Hypothalamus (tissue), 51 donors: Measurements from ENCODE around the gene NDE1.
"Not testable (repeated sequence)": the region's sequence is repeated elsewhere in the genome, so short reads cannot be mapped to it uniquely, and the experiment has no call there.

Experiments
- DNase-seq, 51 donors: peaks; one replicate each; lab custom pipeline; 2025; lab: John Stamatoyannopoulos, UW

NDE1 gene

DNA sequence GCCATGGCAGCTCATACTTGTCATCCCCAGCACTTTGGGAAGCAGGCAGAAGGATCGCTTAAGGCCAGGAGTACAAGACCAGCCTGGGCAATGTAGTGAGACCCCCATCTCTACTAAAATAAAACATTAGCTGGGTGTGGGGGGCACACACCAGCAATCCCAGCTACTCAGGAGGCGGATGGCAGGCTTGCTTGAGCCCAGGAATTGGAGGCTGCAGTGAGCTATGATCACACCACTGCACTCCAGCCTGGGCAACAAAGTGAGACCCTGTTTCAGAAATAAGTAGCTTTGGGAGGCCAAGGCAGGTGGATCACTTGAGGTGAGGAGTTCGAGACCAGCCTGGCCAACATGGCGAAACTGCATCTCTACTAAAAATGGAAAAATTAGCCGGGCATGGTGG, 77.7 kb downstream of the NDE1 start:
- not testable (repeated sequence) for DNase-seq

DNA sequence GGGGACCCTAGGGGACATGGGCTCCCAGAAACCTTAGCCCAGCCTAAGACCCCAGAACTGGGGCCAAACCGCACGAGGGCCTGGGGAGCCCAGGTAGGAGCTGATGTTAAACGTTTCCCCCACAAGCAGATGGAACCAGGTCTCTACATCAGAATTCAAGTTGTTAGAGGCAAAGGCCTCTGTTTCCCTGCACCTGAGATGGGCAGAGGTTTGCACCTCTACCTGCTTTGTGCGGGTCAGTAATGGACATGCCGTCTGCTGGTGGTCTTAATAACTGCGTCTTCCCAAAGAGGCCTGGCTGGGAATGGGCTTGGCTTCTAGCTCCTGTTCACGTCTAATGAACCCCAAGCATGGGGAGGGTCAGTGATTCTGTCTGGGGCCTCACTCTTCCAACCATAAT, 79.1 kb downstream of the NDE1 start:
- DNase-seq, result no peak

DNA sequence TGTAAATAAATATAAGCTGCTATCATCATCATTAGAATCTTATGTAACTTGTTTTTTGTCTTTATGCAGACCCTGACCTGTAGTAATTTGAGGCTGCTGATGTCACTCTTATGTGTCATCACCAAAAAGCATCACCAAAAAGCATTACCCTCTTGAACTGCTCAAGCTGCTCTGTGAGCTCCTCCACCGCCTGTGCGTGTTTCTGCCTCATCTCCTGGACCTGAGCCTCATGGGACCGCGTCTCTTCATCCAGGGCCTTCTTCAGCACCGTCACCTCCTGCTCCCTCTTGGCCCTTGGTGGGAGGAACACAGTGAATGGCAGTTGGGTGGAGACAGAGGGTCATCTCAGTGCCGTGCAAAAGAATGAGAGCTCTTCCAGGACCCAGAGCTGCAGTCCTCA, 82.4 kb downstream of the NDE1 start:
- DNase-seq, result no peak

DNA sequence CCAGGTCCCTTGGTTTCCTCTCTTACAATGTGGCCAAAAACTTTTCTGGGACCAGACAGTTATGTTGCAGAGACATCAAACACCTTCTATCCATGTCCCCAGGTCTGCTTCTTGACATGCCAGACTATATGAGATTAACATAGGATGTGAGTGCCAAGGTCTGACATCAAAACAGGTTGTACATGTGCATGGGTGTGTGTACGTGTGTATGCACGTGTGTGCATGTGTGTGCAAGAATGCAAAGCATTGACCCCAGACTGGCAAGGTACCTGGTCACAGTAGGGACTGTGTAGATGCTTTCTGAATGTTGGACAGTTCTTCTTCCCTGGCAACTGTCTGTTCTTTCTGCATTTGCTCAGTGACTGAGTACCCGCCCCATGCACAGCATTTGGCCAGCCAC, 85.6 kb downstream of the NDE1 start:
- DNase-seq, result no peak

DNA sequence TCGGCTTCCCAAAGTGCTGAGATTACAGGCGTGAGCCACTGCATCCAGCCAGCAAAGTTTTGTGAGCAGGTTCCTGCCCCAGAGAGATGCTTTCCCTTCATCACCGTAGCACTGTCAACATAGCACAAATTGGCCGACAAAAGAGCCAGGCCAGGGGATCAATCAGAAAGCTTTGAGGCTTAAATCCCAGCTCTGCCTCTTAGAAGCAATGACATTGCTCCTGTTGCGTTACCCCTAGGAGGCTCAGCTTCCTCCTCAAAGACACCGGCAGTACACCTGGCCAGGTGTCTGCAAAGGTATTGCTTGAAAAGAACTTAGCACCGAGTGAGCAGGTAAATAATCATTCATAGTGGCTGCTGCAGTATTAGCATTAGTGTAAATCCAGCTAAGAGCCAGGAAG, 86.5 kb downstream of the NDE1 start:
- DNase-seq, result no peak

DNA sequence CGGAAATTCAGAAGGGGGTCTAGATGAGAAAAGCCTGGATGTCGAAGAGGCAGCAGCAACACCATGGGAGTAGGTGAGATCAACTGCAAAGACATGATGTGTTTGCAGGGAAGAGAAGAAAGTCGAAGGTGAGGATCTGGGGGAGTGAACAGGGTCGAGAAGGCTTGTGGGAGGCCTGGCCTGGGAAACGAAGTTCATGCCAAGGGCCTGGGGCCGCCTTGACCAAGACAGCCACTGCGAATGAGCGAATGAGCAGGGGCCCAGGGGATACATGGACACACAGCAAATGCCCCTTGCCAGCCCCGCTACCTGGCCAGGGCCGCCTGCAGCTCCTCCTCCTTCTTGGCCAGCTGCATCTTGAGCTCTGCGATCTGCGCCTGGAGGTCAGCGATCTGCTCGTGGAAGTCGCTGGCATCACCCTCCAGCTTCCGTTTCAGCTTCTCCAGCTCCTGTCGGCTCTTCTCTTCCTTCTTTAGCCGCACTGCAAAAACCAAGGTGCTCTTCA, 87.1 kb downstream of the NDE1 start:
- DNase-seq, result no peak

DNA sequence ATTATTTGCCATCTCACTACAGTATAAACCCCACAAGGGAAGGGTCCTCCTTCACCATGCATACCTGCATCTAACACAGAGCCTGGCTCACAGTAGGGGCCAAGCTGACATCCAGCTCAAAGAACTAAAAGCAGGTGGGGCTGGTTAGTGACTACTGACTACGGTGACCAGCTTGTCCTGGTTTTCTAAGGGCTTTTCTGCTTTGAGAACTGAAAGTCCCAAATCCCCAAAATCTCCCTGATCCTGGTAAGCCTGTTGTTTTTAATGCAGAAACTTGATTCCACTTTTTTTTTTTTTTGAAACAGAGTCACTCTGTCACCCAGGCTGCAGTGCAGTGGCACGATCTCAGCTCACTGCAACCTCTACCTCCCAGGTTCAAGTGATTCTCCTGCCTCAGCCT, 89.4 kb downstream of the NDE1 start:
- no peak for DNase-seq

DNA sequence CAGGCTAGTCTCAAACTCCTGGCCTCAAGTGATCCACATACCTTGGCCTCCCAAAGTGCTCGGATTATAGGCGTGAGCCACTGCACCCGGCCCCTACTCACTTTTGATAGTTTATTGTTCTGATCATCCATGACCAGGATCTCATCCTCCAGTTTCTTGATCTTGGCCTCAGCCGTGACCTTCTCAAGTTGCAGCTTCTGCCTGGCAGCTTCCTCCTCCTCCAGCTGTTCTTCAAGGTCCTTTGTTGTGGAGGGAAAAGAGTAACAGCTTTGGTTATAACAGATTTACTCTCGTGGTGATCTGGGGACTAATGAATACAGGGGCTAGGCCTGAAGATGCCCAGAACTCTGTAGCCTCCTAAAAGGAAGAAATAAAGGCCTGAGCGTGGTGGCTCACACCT, 89.9 kb downstream of the NDE1 start:
- DNase-seq, result no peak

DNA sequence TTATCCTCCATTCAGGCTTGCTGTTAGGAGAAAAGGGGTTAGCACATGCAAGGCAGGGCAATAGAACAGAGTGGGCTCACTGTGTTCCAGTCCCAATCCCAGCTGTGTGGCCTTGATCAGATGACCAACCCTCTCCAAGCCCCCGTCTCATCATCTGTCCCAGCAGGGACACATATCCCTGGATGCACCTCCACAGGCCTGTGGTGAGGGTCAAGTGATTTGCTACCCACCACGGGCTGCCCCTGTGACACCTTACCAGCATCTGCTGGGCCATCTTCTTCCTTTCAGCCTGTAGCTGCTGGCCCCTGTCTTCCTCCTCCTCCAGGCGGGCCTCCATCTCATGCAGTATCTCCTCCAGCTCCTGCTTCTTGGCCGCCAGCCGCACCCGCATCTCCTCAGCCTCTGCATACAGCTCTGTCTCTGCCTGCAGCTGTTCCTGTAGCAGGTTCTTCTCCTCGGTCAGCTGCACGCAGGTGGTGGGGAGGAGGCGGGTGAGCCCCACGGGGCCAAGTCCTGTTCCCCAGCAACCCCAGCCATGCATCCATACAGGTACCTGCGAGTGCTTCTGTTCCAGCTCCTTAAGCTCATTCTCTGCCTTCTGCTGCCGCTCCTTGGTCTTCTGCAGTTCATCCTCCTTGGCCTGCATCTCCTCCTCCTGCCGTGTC, 91.3 kb downstream of the NDE1 start:
- no peak for DNase-seq

DNA sequence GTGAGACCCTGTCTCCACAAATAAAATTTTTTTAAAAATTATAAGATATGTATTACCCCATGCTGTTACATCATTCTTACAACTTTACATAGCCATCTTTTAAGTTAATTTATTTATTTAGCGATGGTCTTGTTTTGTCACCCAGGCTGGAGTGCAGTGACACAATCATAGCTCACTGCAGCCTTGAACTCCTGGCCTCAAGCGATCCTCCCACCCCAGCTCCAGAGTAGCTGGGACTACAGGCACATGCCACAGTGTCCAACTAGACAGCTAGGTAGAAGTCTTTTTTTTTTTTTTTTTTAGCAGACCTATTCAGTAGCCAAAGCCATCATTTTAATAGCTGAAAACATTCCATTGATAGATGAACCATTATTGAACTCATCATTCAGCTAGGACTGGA, 92.7 kb downstream of the NDE1 start:
- no peak for DNase-seq

DNA sequence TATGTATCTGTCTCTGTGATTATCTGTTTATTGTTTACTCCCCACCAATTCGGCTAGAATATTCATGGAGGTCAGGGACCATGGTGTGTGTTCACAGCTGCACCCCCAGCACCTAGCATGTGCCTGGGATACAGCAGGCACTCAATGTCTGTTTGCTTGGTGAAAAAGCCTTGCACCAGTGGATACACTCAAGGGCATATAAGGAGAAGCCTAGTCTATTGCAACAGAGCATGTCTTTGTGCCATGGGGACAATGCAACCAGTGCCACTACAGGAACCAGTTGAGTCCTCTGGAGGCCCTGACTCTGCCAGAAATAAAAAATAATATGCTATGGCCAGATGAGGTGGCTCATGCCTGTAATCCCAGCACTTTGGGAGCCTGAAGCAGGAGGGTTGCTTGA, 93.6 kb downstream of the NDE1 start:
- DNase-seq, result no peak

DNA sequence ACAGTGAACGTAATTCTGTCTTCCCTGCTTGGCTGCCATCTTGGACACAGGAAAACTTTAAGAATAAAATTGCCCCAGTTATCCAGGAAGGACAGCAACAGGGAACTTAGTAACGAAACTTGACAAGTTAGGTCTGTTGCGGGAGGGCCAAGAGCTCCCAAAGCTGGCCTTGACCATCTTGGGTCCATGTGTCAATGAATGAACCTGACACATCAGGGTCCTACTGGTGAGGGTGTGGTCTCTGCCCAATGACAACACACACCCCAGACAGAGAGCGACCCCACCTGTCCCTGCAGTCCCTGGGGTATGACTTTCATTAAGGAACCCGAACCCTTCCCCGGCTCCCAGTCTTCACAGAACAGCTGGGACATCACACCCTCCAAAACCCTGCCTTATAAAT, 96.3 kb downstream of the NDE1 start:
- no peak for DNase-seq

DNA sequence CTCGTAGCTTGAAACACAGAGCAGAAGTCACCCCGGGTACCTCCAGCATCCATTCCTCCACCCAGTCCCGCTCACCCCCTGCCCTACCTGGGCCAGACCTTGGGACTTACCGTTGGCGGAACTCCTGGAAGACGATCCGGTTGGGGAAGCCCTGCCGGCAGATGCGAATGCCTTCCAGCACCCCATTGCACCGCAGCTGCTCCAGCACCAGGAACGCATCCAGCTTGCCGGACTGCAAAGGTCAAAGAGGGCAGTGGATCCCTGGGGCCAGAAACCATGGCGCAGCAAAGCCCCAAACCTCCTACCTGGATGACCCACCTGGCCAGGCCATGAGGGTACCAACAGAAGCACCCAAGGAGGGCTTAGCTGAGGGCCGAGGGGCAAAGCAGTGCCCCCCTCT, 97.9 kb downstream of the NDE1 start:
- no peak for DNase-seq

DNA sequence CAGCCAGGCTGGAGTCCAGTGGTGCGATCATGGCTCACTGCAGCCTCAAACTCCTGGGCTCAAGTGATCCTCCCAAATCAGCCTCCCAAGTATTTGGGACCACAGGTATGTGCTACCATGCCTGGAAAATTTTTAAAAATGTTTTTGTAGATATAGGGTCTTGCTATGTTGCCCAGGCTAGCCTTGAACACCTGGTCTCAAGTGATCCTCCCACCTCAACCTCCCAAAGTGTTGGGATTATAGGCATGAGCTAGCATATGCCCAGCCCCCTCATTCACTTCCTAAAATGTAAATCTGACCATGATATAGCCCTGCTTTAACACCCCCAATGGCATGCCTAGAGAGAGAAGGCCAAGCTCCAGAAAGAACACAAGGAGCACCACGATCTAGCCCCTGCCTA, 98.6 kb downstream of the NDE1 start:
- no peak for DNase-seq

DNA sequence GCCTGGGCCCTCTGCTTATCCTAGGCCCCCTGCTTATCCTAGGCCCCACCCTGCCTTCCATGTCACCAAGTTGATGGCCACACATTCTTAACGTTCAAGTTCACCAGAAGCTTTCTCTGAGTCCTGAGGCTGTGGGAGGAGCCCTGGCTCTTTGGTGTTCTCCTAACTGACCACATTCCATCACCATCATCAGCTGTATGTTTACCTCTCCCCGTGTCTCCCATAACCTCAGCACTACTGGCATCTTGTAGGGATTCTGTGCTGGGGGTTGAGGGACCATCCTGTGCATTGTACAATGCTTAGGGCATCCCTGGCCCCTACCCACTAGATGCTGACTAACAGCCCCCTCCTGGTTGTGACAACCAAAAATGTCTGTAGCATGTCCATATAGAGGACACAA, 99.3 kb downstream of the NDE1 start:
- DNase-seq, result no peak

DNA sequence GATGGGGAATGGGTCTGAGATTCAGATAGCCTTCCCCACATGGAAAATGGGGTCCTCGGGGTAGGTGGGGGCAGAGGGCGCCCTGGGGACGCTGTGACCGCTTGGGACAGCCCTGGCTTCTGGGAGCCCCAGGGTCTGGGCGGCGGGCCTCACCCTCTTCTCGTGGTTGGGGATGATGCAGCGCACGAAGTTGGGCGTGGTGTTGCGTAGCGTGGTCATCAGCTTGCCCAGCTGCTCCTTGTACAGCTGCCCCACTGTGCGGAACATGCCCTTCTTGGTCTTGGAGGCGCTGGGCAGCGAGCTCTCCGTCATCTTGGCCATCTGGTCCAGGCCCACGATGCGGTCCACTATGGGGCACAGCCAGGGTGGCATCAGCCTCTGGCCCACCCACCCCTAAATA, 99.9 kb downstream of the NDE1 start:
- DNase-seq, result no peak

DNA sequence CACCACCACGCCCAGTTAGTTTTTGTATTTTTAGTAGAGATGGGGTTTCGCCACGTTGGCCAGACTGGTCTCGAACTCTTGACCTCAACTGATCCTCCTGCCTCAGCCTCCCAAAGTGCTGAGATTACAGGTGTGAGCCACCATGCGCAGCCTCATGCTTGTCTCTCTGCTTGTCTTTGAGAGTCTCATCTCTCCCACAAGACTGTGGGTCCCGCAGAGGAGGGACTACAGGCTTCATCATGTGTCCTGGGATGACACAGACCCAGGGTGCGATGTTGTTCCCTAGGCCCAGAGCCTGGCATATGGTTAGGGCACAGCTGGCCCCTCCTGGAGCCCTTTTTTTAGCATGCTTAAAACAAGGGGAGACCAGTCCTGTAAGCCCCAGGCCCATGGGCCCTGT, 101.9 kb downstream of the NDE1 start:
- no peak for DNase-seq

DNA sequence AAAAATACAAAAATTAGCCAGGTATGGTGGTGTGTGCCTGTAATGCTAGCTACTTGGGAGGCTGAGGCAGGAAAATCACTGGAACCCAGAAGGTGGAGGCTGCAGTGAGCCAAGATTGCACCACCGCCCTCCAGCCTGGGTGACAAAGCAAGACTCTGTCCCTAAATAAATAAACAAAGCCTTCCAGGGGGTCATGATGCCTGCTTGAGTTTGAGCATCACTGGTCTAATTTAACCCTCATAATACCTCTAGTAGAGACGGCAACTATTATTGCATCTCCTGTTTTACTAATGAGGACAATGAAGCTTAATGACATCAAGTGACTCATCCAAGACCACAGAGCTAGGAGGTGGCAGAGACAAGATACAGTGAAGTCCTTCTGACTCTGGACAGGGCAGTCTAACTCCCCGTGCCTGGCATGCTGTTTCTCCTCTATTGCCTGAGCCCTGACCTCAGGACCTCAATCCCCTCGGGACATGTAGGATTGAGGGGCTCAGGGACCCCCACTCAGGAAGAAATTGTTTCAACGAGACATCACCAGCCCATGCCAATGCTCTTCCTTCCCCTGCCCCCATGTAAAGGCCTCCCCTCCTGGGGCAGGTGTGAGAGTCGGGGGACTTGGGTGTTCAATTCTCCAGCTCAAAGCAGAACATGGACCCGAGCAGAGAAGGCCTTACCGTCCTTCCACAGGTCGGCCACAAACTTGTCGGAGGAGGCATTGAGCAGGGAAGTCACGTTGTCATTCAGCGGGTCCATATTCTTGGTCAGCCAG, 102.9 kb downstream of the NDE1 start:
- DNase-seq, result no peak

DNA sequence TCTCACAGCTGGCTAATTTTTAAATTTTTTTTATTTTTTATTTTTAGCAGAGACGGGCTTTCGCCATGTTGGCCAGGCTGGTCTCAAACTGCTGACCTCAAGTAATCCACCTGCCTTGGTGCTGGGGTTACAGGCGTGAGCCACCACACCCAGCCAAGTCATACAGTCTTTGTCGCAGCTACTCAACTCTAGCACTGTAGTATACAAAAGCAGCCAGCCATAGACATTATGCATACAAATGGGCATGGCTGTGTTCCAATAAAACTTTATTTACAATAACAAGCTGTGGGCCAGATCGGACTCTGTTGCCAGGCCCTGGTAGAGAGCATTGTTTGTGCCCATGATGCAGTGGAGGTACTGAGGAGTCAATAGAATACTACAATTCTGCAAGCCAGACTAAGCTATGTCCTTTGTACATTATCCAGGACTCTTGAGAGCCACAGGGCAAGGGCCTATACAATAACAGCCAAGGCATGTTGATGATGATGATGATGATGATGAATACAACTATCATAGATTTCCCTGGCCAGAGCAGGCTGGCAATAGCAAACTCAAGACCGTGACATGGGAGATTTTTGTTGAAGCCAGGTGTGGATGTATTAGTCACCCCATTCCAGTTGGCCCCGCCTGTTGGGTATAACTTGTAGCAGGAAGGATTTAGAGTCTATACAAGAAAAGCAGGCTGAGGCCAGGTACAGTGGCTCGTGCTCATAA, 104.9 kb downstream of the NDE1 start:
- DNase-seq, result no peak

DNA sequence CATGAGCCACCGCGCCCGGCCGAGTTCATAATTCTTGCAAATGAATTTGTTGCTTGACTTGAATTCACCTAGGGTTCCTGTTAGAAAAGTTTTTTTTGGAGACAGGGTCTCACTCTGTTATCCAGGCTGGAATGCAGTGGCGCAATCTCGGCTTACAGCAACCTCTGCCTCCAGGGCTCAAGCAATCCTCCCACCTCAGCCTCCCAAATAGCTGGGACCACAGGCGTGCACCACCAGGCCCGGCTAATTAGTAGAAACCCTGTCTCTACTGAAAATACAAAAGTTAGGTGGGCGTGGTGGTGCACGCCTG, 107.0 kb downstream of the NDE1 start:
- no peak for DNase-seq

DNA sequence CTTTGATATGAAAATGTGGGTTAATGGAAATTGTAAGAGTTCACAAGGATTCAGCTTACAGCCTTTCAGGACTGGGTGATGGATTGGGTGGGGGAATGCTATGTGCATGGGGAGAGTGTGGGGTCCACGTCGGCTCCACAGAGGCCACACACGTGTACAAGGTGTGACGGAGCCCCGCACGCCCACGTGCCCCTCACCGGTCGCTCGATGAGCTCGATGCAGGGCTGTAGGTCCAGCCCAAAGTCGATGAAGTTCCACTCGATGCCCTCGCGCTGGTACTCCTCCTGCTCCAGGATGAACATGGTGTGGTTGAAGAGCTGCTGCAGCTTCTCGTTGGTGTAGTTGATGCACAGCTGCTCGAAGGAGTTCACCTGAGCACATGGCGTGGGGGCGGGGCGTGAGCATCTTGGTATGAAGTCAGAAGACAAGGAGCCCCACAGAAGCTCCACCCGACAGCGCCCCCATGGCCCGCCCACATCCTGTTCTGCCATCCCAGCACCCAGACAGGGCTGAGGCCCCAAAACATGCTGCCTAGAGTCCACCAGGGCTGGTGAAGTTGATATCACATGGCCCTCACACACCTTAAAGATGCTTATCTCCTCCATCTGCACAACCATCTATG, 107.7 kb downstream of the NDE1 start:
- no peak for DNase-seq

DNA sequence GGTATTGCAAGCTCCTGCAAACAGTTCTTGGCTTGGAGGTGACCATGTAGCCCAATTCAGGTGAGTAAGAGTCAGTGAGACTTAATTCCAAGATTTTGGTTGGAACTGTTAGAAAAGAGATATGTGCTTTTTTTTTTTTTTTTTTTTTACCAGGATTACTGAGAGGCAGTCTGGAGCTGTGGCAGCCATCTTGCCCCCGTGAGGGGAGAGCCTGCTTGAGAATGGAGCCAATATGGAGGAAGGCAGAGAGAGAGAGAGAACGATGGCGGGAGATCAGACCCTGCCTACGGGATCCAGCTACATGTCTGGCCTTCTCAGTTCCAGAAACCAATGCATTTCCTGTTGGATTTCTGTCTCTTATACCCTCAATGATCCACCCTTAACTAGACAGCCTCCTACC, 109.0 kb downstream of the NDE1 start:
- no peak for DNase-seq
